HepG2 (cell line): ENCODE measurements around the gene COA5. TPM values are rescaled to one million over a fixed set of nuclear protein-coding genes. Genes with fewer than 3 reads are reported as not detected.

Experiments
- ATAC-seq: fragments of 200-7000 bp; cut with Tn5 transposase; 3 replicates; pipeline ENCODE4 v1.9.1; 2020; ENCODE audit warnings: mild to moderate bottlenecking, moderate library complexity
- BruUV-seq: library from RNA; stranded (reverse); fragments of 400-500 nt; replicated peaks from 2 replicates; lab custom pipeline; 2021; lab: Mats Ljungman, UMichigan
- CTCF ChIA-PET: fragments of 300-600 bp; formaldehyde crosslinking; extraction: SDS; loops from one replicate; lab custom pipeline; 2021; ENCODE audit warnings: low total read pairs, inconsistent platforms, low intra/inter-chr PET ratio; lab: Yijun Ruan, JAX
- POLR2A ChIA-PET: fragments of 350-600 bp; sonication (Branson Sonifier 250); formaldehyde crosslinking; loops from one replicate; lab custom pipeline; 2020; ENCODE audit warnings: antibody characterized with exemption, inconsistent platforms; lab: Yijun Ruan, JAX
- DNase-seq: peaks from one replicate; pipeline ENCODE4 v3.0.0-alpha.2; 2015; ENCODE audit warnings: low spot score
- FAIRE-seq: peaks from 3 replicates; lab custom pipeline; 2011; peaks lifted over from hg19 to GRCh38; lab: Jason Lieb, UNC
- H2AFZ ChIP-seq: one replicate; pipeline ENCODE4 v1.6.1; 2011; ENCODE audit warnings: low read length, inconsistent platforms
- H3K27ac ChIP-seq: fragments of 300-600 bp; 3 replicates; pipeline ENCODE4 v1.8.0; 2011; ENCODE audit warnings: mixed run types, mild to moderate bottlenecking, mixed read lengths, low read length, inconsistent platforms; ENCODE audit not compliant: insufficient read depth; ENCODE audit errors: extremely low read length
- H3K27me3 ChIP-seq, 2 experiments: fragments of 200-600 bp in 1 of 2; 2 replicates in 1 of 2; 3 replicates in 1 of 2; pipeline versions ENCODE4 v1.6.0 to v1.8.0; 2011; ENCODE audit warnings: low read length in 2 of 2, mild to moderate bottlenecking in 2 of 2, moderate library complexity in 2 of 2, inconsistent platforms in 1 of 2; ENCODE audit not compliant: insufficient read depth in 2 of 2, control insufficient read depth in 1 of 2
- H3K36me3 ChIP-seq, 2 experiments: fragments of 200-600 bp in 1 of 2; replicated peaks in 1 of 2; 2 replicates in 1 of 2; 3 replicates in 1 of 2; pipeline versions ENCODE4 v1.5.1 to v1.8.0; 2011; ENCODE audit warnings: low read length in 2 of 2, inconsistent platforms in 1 of 2; ENCODE audit not compliant: insufficient read depth in 2 of 2, control insufficient read depth in 1 of 2
- H3K4me1 ChIP-seq: 2 replicates; pipeline ENCODE4 v1.5.1; 2012; ENCODE audit warnings: low read length, inconsistent platforms; ENCODE audit not compliant: insufficient read depth
- H3K4me2 ChIP-seq: 2 replicates; pipeline ENCODE4 v1.6.0; 2011; ENCODE audit warnings: low read depth, low read length, inconsistent platforms
- H3K4me3 ChIP-seq, 3 experiments: fragments of 200-600 bp in 1 of 3; sonication (generic), shearing (Covaris generic) in 1 of 3; replicated peaks in 1 of 3; 2 replicates each; pipeline ENCODE4 v1.5.1; 2011 to 2016; ENCODE audit warnings: low read length in 3 of 3, inconsistent platforms in 2 of 3, low read depth in 2 of 3, mild to moderate bottlenecking in 2 of 3, control low read depth in 1 of 3, mixed read lengths in 1 of 3; ENCODE audit not compliant: insufficient read depth in 1 of 3
- H3K79me2 ChIP-seq: one replicate; pipeline ENCODE4 v1.6.1; 2011; ENCODE audit warnings: low read length, inconsistent platforms; ENCODE audit not compliant: insufficient read depth
- H3K9ac ChIP-seq: 2 replicates; pipeline ENCODE4 v1.6.0; 2011; ENCODE audit warnings: mild to moderate bottlenecking, low read depth, low read length, inconsistent platforms; ENCODE audit not compliant: insufficient read depth
- H3K9me3 ChIP-seq: 2 replicates; pipeline ENCODE4 v1.5.1; 2012; ENCODE audit warnings: mild to moderate bottlenecking, low read length
- H4K20me1 ChIP-seq: 2 replicates; pipeline ENCODE4 v1.6.0; 2011; ENCODE audit warnings: inconsistent platforms, mild to moderate bottlenecking, low read length, moderate library complexity; ENCODE audit not compliant: insufficient read depth
- EZH2 ChIP-seq: conservative IDR thresholded peaks from 2 replicates; pipeline ENCODE4 v1.6.1; 2012; ENCODE audit warnings: mild to moderate bottlenecking, low read depth, low read length, moderate library complexity
- MAFF ChIP-seq: IDR thresholded peaks from 2 replicates; pipeline ENCODE4 v1.6.1; 2011; ENCODE audit warnings: low read depth, low read length, improper control_type of control experiment
- MAFK ChIP-seq, 2 experiments: IDR thresholded peaks in 1 of 2; conservative IDR thresholded peaks in 1 of 2; 2 replicates each; pipeline ENCODE4 v1.6.1; 2011; ENCODE audit warnings: improper control_type of control experiment in 2 of 2, low read length in 2 of 2
- SMYD3 ChIP-seq: sonication (generic); formaldehyde crosslinking; IDR thresholded peaks from 2 replicates; pipeline ENCODE4 v1.8.1; 2023; ENCODE audit warnings: mild to moderate bottlenecking, missing genetic modification reagents
- ZNF687 ChIP-seq: sonication (generic); formaldehyde crosslinking; IDR thresholded peaks from 2 replicates; pipeline ENCODE4 v1.5.1; 2020; ENCODE audit warnings: mild to moderate bottlenecking, missing genetic modification reagents, moderate library complexity
- WGBS: methylation state at CpG from one replicate; pipeline ENCODE4 v1.1.6; 2017; ENCODE audit warnings: low lambda C conversion rate; 5-methylcytosine and 5-hydroxymethylcytosine counted together
- in situ Hi-C: cut with HindIII; loops from 2 replicates; pipeline ENCODE4 v1.10.0; 2017; ENCODE audit warnings: low pct_unique_long_range_greater_than_20kb; ENCODE audit not compliant: extremely low pct_ligation_motif_present
- intact Hi-C: fragments of 100-400 bp; cut with micrococcal nuclease; formaldehyde crosslinking; loops from one replicate; pipeline ENCODE4 v1.10.0; 2022; ENCODE audit not compliant: unreplicated experiment
- polyA plus RNA-seq, 8 experiments: library from polyadenylated mRNA; depleted of rRNA in 3 of 8; stranded (reverse) in 7 of 8; unstranded in 1 of 8; fragments of >200 nt; fragmentation: Illumina TruSeq in 4 of 8; extraction: Trizol in 4 of 8; gene quantifications; 2 replicates each; pipeline versions ENCODE4 v1.2.1 to v1.2.3, GENCODE V29; 2011 to 2016; ENCODE audit warnings: low read depth in 4 of 8, missing spikeins in 1 of 8, mixed read lengths in 1 of 8; ENCODE audit not compliant: insufficient read depth in 1 of 8
- total RNA-seq, 5 experiments: library from RNA; depleted of rRNA; stranded (reverse); fragments of >200 nt; fragmentation: Illumina TruSeq; extraction: Trizol; gene quantifications; 2 replicates each; pipeline ENCODE4 v1.2.3, GENCODE V29; 2016; ENCODE audit warnings: low read depth in 1 of 5

Gene COA5
- total and polyA plus RNA-seq, 2 of the 13 experiments (the other 11 are each of a cell fraction or from before 2014, with no cell fraction given), result 43.6 to 64.5 TPM

DNA sequence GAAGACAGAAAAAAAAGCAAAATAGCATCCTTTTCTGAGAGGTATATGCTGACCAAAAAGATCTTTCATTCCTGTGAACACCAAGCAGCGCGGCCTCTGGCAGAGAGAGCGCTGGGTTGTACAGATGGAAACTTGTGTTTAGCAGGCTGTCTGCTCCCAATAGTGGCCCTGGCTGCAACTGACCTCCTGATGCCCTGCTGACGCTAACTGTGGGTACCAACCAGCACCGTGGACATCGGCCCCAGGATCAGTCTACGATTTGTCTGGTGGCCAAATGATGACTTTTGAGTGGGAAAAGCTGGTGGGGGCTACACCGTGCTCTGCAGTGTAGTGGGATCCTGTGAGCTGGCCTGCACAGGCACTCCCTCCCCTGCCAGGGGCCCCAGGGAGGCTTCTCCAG is 15.7 kb downstream of the COA5 start:
- Histone ChIP-seq H4K20me1 (no peaks in the 10 kb centered on the region), H3K9ac (no peak overlapping the region), H3K27me3 (no peaks in the 10 kb centered on the region), H3K79me2 (no peaks in the 10 kb centered on the region), H3K9me3 (no peaks in the 10 kb centered on the region), H3K4me2 (no peak overlapping the region), H3K27ac (no peak overlapping the region), H2AFZ (no peak overlapping the region), H3K4me1 (no peaks in the 10 kb centered on the region), H3K36me3 (peaks cover 0 to 11% of the 10 kb centered on the region in 2 experiments; a peak in 3 of 5 replicates), H3K4me3 (no peak overlapping the region)
- WGBS, result 100% methylated on average over 7 of the region's 8 CpGs
- in situ Hi-C loops (no loop called here), intact Hi-C loops (no loop called here)
- no peak for DNase-seq
- FAIRE-seq, result no peak
- peak; percentile 47 for ATAC-seq
- ChIA-PET POLR2A (no interaction called here), CTCF (no interaction called here)
- no TSS peak for BruUV-seq
- TF ChIP-seq ZNF687 (CRISPR knock-in tag), result 0 out of 2 replicates have a peak, but pooled peaks have one; percentile 9
- no peak for TF ChIP-seq EZH2

DNA sequence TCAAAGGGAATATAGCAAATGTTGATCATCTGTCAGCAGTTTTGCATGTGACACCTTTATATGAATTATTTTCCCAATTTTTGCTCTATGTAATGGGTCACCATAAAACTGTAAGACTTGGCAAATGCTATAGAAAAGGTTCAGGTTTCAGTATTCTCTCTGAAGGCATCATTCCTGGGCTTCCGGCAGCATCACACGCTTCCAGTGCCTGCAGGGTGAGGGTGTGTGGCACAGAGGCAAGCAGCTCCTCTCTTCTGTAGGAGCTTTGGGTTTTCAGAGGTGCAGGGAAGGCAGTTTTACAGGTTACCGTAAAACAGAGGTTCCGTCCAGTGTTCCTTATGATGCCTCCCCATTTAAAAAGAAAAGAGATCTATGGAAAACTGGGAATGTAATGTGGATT is 18.8 kb downstream of the COA5 start:
- ChIA-PET POLR2A (no interaction called here), CTCF (no interaction called here)
- FAIRE-seq, result no peak
- H2AFZ ChIP-seq, result no peak overlapping the region
- no peak overlapping the region for H3K27ac ChIP-seq
- H3K9me3 ChIP-seq, result no peaks in the 10 kb centered on the region
- no peak for ATAC-seq
- no peak overlapping the region for H3K4me3 ChIP-seq
- intact Hi-C loops (no loop called here), in situ Hi-C loops (no loop called here)
- TF ChIP-seq SMYD3 (CRISPR knock-in tag) (no peak), MAFK (conservative IDR thresholded peaks at IDR 0.05 in 1 of 2, IDR thresholded peaks at IDR 0.05 in 1 of 2; ENCODE audit: low read length in 2 of 2) (peak in 1 of 2 experiments; percentile 48; a peak in 1 of 4 replicates), MAFF (0 out of 2 replicates have a peak, but pooled peaks have one; percentile 17)
- H3K9ac ChIP-seq, result no peak overlapping the region
- 94% methylated on average over 4 of the region's 4 CpGs for WGBS
- H3K79me2 ChIP-seq, result no peaks in the 10 kb centered on the region
- H4K20me1 ChIP-seq, result no peaks in the 10 kb centered on the region
- no TSS peak for BruUV-seq
- peaks cover 0 to 3% of the 10 kb centered on the region in 2 experiments; a peak in 2 of 5 replicates for H3K36me3 ChIP-seq
- DNase-seq, result no peak
- no peak overlapping the region for H3K4me2 ChIP-seq
- H3K4me1 ChIP-seq, result peaks cover 5% of the 10 kb centered on the region
- no peaks in the 10 kb centered on the region for H3K27me3 ChIP-seq
